ENCODE data around the gene PHKB. TPM values are rescaled to one million over a fixed set of nuclear protein-coding genes. Genes with fewer than 3 reads are reported as not detected.
"Not testable (repeated sequence)": the region's sequence is repeated elsewhere in the genome, so short reads cannot be mapped to it uniquely, and the experiment has no call there.

Gene PHKB
- 53.3 TPM for total RNA-seq
- long read RNA-seq, full-length matches to known transcripts: 28 of 66 reads
- long read RNA-seq, partial matches to known transcripts: 22 of 66 reads
- long read RNA-seq, other reads (novel, unspliced or antisense): 16 of 66 reads

DNA sequence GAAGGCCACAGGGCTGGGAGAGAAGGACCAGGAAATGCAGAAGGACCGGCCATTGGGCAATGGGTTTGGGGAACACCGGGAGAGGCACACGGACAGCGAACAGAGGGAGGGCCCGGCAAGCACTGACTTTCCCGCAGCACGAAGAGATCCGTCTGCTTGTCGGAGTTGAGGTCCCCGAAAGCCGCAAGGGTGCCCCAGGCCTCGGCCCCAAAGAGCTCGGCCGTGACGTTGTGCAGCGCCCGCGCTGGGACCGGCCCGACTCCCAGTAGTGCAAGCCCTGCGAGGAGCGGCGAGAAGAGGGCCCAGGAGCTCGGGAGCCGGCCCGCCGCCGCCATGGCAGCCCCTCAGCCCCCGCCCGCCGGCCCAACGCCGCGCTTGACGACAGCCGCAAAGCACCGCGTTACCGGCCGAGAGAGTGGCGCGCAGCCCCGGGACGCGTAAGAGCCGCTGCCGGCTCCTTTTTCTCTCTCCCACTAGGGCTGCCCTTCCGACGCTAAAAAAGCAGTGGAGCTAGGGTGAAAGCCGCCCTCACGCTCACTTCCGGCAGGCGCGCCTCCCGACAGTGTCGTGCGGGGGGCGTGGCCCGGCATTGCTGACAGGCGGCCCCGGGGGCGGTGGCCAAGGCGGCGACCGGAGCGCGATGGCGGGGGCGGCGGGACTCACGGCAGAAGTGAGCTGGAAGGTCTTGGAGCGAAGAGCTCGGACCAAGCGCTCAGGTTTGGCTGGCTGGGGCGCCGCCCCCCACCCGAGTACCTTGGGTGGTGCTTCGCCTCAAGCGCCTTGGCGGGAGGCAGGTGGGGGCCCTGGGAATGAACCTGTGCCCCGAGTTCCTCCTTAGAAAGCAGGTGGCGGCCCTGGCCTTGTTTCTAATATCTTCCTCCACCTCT, at the start of gene PHKB, which contains the start of gene ITFG1:
Gene PHKB, plus strand, starts transcription at position 621 of the 887 bp plus-strand sequence. Its CDS starts 20 bp downstream, at position 641.
Gene ITFG1, minus strand, starts transcription at position 353 of the 887 bp plus-strand sequence. Its CDS starts 18 bp downstream, at position 335.
- DNase-seq (ENCODE audit: low spot score): peak; percentile 97
- intact Hi-C loops (cut with DNase I): loop anchor here (2.0 to 10.0 kb wide), 2 partner anchors 32 to 316 kb away; partner anchors contain the start of gene NETO2

DNA sequence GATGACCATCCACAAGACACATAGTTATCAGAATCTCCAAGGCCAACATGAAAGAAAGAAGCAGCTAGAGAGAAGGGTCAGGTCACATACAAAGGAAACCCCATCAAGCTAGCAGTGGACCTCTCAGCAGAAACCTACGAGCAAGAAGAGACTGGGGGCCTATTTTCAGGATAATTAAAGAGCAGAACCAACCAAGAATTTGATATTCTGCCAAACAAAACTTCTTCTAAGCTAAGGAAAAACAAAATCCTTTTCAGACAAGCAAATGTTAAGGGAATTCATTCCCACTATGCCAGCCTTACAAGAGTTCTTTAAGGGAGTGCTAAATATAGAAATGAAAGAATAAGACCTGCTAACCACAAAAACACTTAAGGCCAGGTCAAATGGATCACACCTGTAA, 48.1 kb upstream of the PHKB start:
- DNase-seq (ENCODE audit: low spot score): no peak
- intact Hi-C loops (cut with DNase I): no loop called here

DNA sequence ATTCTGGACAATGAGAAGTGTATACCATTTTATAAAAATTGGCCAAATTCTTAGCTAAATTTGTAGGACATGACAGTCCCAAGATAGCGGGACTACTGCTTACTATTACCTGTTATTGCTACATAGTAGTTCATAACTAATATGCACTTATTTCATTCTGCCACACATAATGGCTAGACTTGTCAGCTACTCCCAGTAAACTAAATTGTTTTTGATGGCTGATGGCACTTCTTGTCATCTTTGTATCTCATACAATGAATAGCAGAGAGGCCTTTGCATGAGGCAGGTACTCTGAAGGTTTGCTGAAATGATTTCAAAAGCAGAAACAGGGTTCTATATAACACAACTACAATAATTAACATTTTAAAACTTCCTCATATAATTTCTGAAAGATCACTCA, 44.3 kb upstream of the PHKB start:
- no peak for DNase-seq (ENCODE audit: low spot score)
- intact Hi-C loops (cut with DNase I): no loop called here

DNA sequence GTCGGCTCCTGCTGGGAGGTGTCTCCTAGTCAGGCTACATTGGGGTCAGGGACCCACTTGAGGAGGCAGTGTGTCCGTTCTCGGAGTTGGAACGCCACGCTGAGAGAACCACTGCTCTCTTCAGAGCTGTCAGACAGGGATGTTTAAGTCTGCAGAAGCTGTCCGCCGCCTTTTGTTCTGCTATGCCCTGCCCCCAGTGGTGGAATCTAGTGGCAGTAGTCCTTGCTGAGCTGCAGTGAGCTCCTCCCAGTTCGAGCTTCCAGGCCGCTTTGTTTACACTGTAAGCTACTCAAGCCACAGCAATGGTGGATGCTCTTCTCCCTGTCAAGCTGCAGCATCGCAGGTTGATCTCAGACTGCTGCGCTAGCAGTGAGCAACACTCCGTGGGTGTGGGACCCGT, 36.3 kb upstream of the PHKB start:
- intact Hi-C loops (cut with DNase I): no loop called here

DNA sequence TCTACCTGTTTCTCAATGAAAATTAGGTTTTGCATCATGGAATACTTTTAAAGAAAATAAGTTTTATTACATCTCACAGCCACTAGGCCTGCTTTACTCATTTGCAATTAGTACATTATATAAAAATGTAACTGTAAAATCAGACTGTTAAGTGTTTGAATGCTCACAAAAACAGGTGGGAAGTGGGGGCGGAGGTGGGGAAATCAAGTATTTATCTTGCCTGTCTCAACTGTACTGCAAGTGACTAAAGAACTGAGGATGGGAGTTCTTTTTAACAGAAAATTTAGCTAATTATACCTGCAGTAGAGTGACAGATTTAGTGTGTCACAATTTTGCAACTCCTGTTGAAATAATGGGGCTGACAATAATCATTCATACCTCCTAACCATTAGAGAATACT, 34.3 kb upstream of the PHKB start:
- intact Hi-C loops (cut with DNase I): no loop called here

More for the DNA sequence above, 36.3 kb upstream of the PHKB start:
- DNase-seq (ENCODE audit: low spot score): no peak

DNA sequence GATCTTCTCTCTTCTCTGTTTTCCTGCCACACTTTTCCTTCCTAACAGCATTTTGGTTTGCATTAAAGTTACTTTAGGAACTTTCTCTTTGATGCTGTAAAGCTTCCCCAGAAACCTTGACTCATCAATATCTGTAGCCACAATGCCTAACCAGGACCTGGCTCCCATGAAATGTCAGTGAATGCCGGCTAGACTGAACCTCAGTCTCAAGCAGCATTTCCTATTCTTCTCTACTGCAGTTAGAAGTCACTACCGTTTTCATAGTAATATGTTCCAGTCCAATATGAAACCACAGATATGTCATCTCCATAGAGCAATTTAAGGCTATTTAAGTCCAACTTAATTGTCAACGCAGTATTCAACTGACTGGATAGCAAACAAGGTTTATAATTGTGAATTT, 29.2 kb upstream of the PHKB start:
- intact Hi-C loops (cut with DNase I): no loop called here
- DNase-seq (ENCODE audit: low spot score): no peak

More for the DNA sequence above, 34.3 kb upstream of the PHKB start:
- no peak for DNase-seq (ENCODE audit: low spot score)

DNA sequence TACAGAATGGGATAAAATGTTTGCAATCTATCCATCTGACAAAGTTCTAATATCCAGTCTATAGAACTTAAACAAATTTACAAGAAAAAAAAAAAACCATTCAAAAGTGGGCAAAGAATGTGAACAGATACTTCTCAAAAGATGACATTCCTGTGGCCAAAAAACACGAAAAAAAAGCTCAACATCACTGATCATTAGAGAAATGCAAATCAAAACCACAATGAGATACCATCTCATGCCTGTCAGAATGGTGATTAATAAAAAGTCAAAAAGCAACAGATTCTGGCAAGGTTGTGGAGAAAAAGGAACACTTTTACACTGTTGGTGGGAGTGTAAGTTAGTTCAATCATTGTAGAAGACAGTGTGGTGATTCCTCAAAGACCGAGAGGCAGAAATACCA, 26.9 kb upstream of the PHKB start:
- DNase-seq (ENCODE audit: low spot score); intact Hi-C loops (cut with DNase I): not testable (repeated sequence)

DNA sequence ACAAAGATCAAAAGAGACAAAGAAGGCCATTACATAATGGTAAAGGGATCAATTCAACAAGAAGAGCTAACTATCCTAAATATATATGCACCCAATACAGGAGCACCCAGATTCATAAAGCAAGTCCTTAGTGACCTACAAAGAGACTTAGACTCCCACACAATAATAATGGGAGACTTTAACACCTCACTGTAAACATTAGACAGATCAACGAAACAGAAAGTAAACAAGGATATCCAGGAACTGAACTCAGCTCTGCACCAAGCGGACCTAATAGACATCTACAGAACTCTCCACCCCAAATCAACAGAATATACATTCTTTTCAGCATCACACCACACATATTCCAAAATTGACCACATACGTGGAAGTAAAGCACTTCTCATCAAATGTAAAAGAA, 21.1 kb upstream of the PHKB start:
- intact Hi-C loops (cut with DNase I); DNase-seq (ENCODE audit: low spot score): not testable (repeated sequence)

DNA sequence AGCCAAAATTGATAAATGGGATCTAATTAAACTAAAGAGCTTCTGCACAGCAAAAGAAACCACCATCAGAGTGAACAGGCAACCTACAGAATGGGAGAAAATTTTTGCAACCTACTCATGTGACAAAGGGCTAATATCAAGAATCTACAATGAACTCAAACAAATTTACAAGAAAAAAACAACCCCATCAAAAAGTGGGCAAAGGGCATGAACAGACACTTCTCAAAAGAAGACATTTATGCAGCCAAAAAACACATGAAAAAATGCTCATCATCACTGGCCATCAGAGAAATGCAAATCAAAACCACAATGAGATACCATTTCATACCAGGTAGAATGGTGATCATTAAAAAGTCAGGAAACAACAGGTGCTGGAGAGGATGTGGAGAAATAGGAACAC, 18.2 kb upstream of the PHKB start:
- intact Hi-C loops (cut with DNase I); DNase-seq (ENCODE audit: low spot score): not testable (repeated sequence)

DNA sequence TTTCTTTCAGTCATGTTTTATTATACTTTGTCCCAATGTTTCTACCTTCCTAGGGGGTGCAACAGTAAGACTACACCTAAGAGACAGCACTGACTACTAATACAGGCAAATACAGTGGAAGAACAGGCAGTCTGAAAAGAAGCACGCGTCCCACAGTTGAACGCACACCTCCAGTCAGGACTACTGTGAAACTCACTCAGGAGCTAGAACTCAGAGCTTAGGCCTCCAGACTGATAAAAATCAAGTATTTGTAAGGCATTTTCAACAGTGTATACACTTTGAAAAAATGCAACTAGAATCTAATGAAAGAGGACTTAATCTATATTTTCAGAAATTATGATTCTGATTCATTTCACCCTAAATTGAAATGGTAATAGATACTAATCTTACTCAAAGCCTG, 14.7 kb upstream of the PHKB start:
- DNase-seq (ENCODE audit: low spot score): no peak
- intact Hi-C loops (cut with DNase I): no loop called here

DNA sequence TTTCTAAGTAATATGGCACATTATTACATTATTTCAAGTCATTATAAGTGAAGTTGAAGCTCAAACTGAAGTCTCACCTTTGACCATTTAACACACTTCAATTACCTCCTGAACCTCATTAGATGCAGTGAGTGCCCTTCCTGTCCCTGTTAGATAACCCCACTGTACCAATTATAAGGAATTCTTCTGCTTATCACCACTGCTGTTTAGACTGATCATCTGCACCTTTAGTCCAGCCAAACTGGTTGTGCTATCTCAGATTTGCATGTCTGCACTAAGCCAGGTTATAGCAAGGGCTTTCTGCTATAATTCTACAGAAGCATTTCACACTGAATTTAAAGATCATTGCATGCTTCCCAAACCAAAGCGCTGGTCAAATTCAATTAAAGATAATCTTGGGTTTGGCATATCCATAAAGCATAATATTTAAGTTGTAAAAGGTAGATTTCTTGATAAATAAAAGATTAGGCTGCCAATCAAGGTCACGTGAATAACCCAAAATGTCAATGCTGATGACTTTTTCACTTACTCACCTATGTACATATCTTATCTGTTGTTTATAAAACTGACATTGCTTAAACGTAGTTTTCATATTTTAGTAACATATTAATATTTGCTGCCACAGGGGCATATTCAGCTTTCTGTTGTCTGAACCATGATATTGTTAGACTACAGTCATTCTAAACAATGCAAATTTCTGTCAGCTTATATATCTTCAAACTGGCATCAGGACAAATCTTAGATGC, 12.1 kb upstream of the PHKB start:
- intact Hi-C loops (cut with DNase I): no loop called here
- DNase-seq (ENCODE audit: low spot score): no peak

DNA sequence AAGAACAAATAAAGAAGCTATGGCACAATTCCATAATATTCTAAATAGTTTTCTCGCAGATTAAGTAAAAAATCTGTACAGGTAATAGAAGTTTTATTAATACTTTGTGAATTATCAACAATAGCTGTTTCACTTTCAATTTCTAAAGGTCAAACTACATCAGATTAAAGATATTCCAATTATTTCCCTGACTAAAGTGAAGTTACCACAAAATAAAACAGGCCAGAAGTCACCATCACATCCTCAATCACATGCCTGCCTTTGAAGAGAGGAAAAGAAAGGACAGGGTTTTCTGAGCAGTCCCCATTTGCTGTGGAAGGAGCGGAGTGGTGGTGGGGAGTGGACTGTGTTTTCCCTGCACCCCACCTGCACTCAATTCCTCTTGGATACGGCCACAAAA, 11.3 kb upstream of the PHKB start:
- intact Hi-C loops (cut with DNase I): no loop called here
- DNase-seq (ENCODE audit: low spot score): no peak

DNA sequence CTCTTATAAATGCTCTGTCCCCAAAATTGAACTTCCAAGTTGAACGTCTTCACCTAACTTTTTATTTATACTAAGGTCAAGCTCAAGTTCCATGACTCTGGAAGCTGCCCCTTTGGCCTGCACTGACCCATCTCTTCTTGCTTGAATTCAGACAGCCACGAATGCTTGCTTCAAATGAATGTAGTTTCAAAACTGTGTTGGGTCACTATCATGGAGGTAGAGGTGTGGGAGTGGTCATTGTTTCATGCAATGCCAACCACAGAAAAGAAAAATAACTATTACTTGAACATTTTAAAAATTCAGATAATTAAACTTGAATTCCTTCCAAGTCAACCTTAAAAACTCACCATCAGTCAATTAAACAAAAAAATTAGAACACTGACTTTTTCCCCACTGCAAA, 2.8 kb upstream of the PHKB start:
- intact Hi-C loops (cut with DNase I): no loop called here
- DNase-seq (ENCODE audit: low spot score): no peak

DNA sequence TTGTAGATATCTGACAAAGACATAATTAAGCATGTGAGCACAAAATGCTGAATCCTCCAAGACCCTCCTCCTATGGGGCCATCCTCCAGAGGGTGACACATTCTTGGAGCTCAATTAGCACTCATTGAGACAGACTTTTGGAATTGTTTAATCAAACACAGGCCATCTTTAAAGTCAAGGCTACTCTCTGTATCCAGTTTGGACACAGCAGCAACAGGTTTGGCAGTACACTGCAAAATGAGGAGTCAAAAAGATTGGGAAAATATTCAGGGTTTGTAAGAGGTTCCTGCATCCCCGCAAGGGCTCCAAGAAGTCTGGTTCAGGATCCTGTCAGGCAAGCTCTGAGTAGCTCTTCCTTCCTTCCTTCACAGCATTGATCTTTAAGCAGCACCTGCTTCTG, 1.5 kb upstream of the PHKB start:
- no peak for DNase-seq (ENCODE audit: low spot score)
- intact Hi-C loops (cut with DNase I): loop anchor here (2.0 to 10.0 kb wide), 2 partner anchors 33 to 315 kb away; partner anchors contain the start of gene NETO2

DNA sequence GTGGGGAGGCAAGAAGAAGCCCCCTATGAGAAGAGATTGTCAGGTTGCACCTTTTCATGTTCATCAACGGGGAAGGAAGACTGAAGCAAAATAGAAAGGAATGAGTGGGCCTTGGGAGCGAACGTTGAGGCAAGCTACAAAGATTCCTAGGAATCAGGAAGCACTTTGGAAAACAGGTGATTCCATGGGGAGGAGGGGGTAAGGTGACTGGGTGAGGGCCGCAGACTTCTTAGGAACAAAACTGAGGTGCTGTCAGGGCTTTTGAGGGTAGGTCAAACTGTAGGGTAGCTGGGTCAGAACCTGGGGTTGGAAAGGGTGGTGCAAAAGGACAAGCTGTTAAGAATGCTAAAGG, 796 bp upstream of the PHKB start:
- DNase-seq (ENCODE audit: low spot score): no peak
- intact Hi-C loops (cut with DNase I): loop anchor here (2.0 to 10.0 kb wide), 2 partner anchors 32 to 316 kb away; partner anchors contain the start of gene NETO2

DNA sequence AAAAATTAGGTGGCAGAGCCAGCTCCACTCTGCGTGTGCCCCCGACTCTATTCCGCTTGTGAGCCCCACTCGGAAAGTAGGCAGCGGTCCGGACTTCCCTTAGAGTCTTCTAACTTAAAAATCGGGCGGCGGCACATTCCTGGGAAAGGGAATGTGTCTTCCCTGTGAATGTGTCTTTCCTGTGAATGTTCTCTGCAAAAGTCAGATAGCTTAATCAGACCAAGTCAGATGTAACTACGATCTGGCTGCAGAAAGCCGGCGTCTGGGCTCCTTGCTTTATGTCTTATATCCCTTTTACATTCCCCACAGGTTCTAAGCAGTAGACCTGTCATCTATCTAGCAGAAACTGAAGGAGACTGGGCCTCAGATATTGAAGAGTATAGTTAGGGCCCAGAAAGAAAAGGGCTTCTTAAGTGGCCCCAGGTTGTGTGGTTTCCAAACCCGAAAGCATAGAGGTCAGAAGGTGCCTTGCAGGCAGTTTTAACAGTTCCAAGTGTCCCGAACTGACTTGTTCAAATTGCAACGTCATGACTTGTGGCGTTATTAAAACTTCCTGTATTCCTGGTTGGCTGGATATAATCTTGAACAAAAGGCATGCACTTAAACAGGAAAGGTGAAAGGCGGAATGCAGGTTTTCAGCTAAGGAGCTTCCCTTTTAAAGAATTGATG, 601 bp downstream of the PHKB start:
- DNase-seq (ENCODE audit: low spot score): no peak
- intact Hi-C loops (cut with DNase I): loop anchor here (2.0 to 10.0 kb wide), 2 partner anchors 31 to 317 kb away; partner anchors contain the start of gene NETO2

DNA sequence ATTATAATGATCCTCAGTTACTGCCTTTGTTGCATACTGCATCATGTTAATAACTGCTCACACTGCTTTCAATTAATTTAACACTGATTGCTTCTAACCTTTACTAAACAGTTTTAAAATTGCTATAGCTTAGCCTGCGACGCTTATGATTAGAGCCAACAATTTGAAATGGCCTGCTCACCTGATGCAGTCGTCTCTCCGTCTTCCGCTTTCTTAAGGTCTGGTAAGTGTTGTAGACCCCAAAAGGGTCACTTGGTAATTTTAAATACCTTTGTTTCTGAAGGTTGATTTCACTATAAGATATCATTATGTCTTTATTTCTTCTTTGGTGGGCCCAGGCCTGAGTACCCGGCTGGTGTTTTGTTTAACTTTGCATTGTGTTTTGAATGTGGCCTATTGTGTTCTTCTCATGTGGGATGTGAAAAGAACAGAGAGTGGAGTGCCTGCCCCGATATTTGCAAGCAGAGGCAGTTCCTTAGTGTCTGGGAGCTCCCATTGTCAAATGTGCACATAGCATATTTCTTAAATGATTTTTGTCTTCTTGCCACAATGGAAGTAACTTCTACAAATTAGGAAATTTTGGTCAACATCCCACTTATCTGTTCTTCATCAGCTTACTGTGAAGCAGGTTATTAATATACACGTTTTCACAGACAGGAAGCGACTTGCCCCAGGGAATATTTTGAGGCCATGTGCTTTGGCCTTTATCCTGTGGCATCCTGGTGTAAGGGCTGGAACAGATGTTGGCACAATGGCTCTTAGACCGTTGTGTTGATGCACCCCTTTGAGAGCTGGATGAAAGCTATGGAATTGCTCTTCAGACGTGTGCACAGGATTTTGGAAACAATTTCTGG, 2.9 kb downstream of the PHKB start:
- no peak for DNase-seq (ENCODE audit: low spot score)
- intact Hi-C loops (cut with DNase I): loop anchor here (10.0 kb wide), 1 partner anchor 319 kb away; the partner anchor contains the start of gene NETO2

DNA sequence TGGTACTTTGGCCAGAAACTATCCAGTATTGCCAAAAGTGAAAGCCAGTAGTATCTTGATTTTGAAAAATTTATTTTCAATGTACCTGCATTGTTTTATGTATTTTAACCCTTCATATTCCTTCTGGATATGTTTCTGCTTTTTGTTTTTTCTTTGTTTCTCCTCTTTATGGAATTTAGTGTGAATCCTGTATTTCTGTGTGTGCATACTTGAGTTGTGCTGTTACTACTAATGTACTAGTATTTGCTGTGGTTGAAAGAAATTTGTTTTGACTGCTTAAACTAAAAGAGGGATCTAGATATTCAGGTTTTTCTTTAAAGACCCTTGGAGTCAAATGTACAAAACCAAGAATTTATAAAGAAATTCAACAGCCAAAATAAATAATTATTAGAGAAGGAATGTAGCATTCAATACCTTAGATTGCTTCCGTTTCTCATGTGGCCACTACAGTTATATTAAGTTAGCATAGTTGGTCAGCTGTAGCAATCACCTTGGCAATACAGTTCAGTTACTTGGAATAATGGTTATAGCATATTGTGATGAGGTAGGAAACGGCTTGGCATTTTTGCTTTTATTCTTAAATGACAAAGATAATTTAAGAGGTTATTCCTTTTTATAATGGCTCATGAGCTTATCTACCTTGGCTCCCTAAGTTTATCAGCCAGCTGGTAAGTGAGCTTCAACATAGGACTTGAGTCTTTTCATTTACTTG, 4.9 kb downstream of the PHKB start:
- intact Hi-C loops (cut with DNase I): loop anchor here (10.0 kb wide), 1 partner anchor 321 kb away; the partner anchor contains the start of gene NETO2
- DNase-seq (ENCODE audit: low spot score): no peak

Measured in cardiac septum (tissue), 1 donor.